Stimulated activated CD8-positive, alpha-beta memory T cell treated with anti-CD3 and anti-CD28 coated beads, Interleukin-7, amount 100 ng/mL, for 24 hours (primary cell): ENCODE results near the gene COQ4.
"Not testable (repeated sequence)": the region's sequence is repeated elsewhere in the genome, so short reads cannot be mapped to it uniquely, and the experiment has no call there.

Source experiments
- DNase-seq: peaks from one replicate; pipeline ENCODE4 v3.0.0-alpha.2; 2020; ENCODE audit warnings: low read depth

Gene COQ4

GRCh38 chr9:128322404-128323211, at the start of gene COQ4, which contains the start of gene TRUB2:
TSS of gene COQ4 (plus strand) at chr9:128322839. CDS start at chr9:128322859, 20 bp downstream.
TSS of gene TRUB2 (minus strand) at chr9:128322447. CDS start at chr9:128322408, 39 bp downstream.
- peak; percentile 87 for DNase-seq

DNA sequence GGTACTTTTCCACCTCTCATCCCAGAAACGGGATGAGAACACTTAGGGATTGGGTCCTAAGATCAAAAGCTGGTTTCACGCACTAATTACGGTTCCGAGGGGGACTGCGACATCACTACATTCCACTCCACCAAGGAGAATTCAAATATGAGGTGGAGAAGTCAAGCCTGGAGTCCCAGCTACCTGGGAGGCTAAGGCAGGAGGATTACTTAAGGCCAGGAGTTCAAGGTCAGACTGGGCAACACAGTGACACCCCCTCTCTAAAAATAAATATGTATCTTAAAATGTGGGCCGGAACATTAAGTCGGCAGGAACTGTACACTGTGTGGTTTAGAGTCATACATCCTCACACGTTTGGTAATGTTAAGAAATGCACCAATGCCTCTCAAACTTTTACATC, 48.4 kb upstream of the COQ4 start:
- DNase-seq: no peak

DNA sequence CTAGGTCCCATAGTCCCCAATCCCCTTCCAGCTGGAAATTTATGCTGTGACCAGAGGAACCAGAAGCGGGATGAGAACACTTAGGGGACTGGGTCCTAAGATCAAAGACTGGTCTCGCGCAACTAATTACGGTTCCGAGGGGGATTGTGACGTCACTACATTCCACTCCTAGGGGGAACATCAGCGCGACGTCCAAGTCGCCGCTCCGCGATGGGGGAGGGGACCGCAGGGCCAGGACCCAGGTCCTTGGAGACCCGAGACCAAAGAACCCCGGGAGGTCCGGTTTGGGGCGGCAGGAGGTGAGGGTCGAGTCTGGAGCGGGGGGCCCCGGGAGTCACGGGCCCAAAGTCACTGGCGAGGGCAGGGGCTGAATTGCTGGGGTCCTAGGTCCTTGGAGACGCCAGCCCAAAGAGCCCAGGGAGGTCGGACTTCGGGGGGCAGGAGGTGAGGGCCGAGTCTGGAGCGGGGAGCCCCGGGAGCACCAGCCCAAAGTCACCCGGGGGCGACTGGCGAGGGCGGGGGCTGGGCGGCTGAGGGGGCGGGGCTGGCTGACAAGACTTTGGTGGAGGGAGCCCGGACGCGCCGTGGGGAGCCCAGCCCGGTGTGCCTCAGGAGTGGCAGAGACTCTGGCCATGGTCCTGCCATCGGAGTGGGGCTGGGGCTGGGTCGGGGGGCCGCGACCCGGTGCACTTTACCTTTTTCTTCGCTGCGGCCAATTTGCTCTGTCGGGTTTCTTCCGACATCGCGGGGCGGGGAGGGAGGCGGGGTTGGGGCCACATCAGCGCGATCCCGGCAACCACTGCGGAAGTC, 47.2 kb upstream of the COQ4 start, which contains the start of gene GOLGA2:
TSS of gene GOLGA2 (minus strand) at position 810 of the 810 bp plus-strand sequence. CDS start at position 779, 31 bp downstream.
- DNase-seq: no peak

DNA sequence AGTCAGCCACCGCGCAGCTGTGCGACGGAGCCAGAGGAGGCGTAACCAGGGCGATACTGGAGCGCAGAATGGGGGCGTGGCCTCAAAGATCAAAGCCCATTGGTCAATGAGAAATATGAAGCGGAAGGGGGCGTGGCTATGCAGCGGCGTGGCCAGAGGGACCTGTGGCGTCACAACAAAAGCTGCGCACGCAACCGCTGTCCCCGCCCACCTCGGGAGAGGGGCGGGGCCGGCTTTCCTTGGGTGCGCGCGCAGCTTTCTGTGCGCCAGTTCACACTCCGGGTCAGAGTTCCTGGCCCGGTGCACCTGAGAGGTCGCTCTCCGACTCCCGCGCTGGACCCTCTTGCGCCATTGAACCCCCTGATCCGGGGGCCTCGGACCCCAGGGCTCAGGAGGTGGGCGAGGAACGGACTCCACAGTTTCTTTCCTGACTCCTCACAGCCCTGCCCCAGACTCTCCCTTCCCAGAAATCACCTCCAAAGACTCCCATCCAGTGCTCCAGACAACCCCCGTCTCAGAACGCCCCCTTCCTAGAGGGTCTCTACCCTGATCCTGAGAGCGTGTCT, 46.5 kb upstream of the COQ4 start, which contains the start of gene SWI5:
TSS of gene SWI5 (plus strand) at position 269 of the 566 bp plus-strand sequence.
- DNase-seq: peak; percentile 100

GRCh38 chr9:128276574-128277270, 45.9 kb upstream of the COQ4 start:
- no peak for DNase-seq

GRCh38 chr9:128279088-128280073, 43.3 kb upstream of the COQ4 start:
- DNase-seq: not testable (repeated sequence)

- DNase-seq: no peak
Measured at GRCh38 chr9:128280084-128280622, 42.5 kb upstream of the COQ4 start.

- no peak for DNase-seq
Measured at GRCh38 chr9:128282500-128282899, 40.1 kb upstream of the COQ4 start.

- no peak for DNase-seq
Measured at GRCh38 chr9:128285033-128285784, 37.4 kb upstream of the COQ4 start.

GRCh38 chr9:128286440-128286839, 36.2 kb upstream of the COQ4 start:
- no peak for DNase-seq

- no peak for DNase-seq
Measured at GRCh38 chr9:128288273-128289004, 34.2 kb upstream of the COQ4 start.

DNA sequence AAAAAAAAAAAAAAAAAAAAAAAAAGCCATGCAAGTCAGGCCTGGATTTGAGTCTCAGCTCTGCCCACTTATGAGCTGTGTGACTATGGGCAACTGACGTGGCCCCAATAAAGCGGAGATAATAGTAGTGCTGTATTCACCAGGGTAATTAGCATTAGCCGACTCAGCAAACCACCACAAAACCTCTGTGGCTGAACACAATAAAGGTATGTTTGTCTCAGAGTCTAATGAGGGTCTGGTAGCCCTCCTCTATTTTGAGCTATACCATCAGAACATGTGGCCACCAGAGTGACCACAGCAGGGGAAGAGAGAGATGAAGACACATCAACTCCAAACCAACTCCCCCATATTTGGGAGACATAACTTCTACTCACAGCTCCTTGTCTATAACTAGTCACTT, 30.6 kb upstream of the COQ4 start:
- DNase-seq: no peak

DNA sequence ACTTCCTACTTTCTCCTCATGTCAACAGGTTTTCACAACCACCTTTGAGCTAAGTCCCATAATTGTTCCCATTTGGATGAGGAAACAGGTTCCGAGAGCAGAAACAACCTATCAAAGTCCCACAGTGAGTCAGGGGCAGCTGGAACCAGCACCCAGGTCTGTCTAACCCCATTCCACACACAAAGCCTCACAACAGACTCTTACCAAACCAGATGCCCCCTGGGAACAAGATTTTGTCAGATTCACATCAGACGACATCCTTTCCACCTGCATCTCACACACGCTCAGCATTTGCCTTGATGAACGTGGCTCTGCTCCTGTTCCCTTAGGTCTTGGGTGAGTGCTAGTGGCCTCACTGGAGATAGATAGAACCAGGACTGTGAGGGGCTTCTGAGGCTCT, 29.5 kb upstream of the COQ4 start:
- no peak for DNase-seq

DNA sequence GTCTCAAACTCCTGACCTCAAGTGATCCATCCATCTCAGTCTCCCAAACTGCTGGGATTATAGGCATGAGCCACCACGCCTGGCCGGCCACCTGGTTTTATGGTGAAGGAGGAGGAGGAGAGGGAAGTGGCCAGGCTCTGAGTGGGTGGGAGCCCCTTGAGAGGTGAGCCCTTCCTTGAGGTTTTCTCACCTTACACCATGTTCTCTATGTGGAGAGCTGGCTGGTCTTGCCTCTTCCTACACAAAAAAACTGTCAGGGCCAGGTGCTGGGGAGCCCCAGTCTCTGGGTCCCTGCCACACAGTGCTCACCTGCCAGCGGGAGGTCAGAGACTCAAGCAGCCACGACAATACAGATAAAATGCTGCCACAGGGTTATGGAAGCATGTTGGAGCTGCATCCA, 28.5 kb upstream of the COQ4 start:
- DNase-seq: no peak

DNA sequence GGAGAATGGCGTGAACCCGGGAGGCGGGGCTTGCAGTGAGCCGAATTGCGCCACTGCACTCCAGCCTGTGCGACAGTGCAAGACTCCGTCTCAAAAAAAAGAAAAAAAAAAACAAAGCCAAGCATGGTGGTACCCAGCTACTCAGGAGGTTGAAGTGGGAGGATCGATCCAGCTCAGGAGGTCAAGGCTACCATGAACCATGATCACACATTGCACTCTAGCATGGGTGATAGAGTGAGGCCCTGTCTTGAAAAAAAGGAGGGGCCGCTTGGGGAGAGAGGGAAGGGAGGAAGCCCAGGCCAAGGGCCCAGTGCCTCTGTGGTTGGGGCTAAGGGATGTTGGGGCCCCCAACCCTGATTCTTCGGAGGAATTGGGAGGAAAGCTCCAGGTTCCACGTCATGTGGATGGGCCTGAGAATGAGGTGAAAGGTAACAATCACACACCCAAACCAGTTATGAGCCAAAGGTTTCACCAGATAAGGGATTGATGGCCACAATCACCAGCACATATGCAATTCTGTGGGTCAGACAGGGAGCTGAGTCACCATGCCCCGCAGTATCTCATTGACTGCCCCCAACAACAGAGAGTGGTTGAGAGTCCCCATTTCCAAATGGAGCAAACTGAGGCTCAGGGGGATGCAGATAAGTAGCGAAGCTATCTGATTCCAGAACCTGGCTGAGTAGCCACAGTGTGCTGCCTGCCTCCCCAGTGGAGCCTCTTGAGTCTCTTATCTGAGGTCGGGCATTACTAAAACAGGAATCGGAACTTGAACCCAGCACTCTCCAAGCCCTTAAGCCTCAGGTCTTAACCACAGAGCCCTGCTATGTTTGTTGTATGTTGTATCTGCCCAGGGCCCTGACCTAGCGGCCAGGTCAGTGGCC, 26.1 kb upstream of the COQ4 start:
- no peak for DNase-seq

DNA sequence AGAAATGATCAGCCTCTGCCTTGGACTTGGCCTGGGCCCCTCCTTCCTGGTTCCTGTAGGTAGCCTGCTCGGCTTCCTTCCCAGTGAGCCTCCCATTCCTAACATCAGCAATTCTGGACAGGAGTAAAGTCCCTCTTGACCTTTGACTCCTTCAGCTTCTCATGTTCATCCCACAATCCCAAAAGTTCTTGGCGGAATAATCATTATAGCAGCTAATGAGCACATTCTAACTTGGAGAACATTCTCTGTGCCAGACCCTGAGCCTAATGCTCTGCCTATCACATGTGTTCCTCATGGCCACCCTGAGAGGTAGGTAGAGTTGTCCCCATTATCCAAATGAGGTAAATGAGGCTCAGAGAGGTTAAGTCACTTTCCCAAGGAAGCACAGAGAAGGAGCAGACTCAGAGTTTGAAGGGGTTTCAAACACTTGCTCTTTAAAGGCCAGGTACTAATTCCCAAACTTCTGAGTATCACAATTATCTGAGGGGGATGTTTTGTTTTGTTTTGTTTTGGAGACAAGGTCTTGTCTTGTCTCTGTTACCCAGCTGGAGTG, 25.3 kb upstream of the COQ4 start:
- no peak for DNase-seq
